GM19023 (cell line): ENCODE measurements around the gene WDR17.
"Not testable (repeated sequence)": the region's sequence is repeated elsewhere in the genome, so short reads cannot be mapped to it uniquely, and the experiment has no call there.

Experiments used
- ATAC-seq: cut with Tn5 transposase; IDR thresholded peaks from one replicate; pipeline ENCODE4 v1.9.1; 2021; ENCODE audit warnings: mild to moderate bottlenecking, moderate library complexity; ENCODE audit not compliant: unreplicated experiment

The WDR17 gene

GRCh38 chr4:176189891-176190795 lies 124.5 kb downstream of the WDR17 start:
- ATAC-seq = no peak

- ATAC-seq = no peak
Measured at GRCh38 chr4:176191974-176192373, 126.3 kb downstream of the WDR17 start.

GRCh38 chr4:176193126-176193525 lies 127.5 kb downstream of the WDR17 start:
- ATAC-seq = no peak

- no peak for ATAC-seq
Measured at GRCh38 chr4:176193938-176194337, 128.3 kb downstream of the WDR17 start.

GRCh38 chr4:176195184-176195978 lies 129.7 kb downstream of the WDR17 start, which contains the start of gene SPATA4:
TSS of gene SPATA4 (minus strand) at chr4:176195585. CDS start at chr4:176195562, 23 bp downstream.
- peak; percentile 99 for ATAC-seq

- no peak for ATAC-seq
Measured at GRCh38 chr4:176198316-176198903, 132.8 kb downstream of the WDR17 start.

GRCh38 chr4:176205299-176205698 lies 139.7 kb downstream of the WDR17 start:
- ATAC-seq = no peak

- ATAC-seq = no peak
Measured at GRCh38 chr4:176207839-176208238, 142.2 kb downstream of the WDR17 start.

- no peak for ATAC-seq
Measured at GRCh38 chr4:176209535-176209934, 143.9 kb downstream of the WDR17 start.

GRCh38 chr4:176210101-176210500 lies 144.5 kb downstream of the WDR17 start:
- no peak for ATAC-seq

GRCh38 chr4:176210579-176211296 lies 145.1 kb downstream of the WDR17 start:
- no peak for ATAC-seq

- ATAC-seq = not testable (repeated sequence)
Measured at GRCh38 chr4:176212351-176212750, 146.7 kb downstream of the WDR17 start.

- no peak for ATAC-seq
Measured at GRCh38 chr4:176217510-176217909, 151.9 kb downstream of the WDR17 start.

GRCh38 chr4:176222149-176222548 lies 156.5 kb downstream of the WDR17 start:
- no peak for ATAC-seq

- no peak for ATAC-seq
Measured at GRCh38 chr4:176223561-176223960, 157.9 kb downstream of the WDR17 start.

- no peak for ATAC-seq
Measured at GRCh38 chr4:176226736-176227135, 161.1 kb downstream of the WDR17 start.

- ATAC-seq = no peak
Measured at GRCh38 chr4:176229645-176230044, 164.0 kb downstream of the WDR17 start.
